GM12801 (cell line): ENCODE results near the gene LSM14B.

ENCODE experiments used
- CTCF ChIP-seq: IDR thresholded peaks from one replicate; pipeline ENCODE4 v1.5.1; 2011; ENCODE audit warnings: control low read depth; ENCODE audit not compliant: insufficient read length; ENCODE audit errors: extremely low read depth

LSM14B gene

GRCh38 chr20:62129731-62130531 lies 7.7 kb downstream of the LSM14B start:
- TF ChIP-seq CTCF: no peak

DNA sequence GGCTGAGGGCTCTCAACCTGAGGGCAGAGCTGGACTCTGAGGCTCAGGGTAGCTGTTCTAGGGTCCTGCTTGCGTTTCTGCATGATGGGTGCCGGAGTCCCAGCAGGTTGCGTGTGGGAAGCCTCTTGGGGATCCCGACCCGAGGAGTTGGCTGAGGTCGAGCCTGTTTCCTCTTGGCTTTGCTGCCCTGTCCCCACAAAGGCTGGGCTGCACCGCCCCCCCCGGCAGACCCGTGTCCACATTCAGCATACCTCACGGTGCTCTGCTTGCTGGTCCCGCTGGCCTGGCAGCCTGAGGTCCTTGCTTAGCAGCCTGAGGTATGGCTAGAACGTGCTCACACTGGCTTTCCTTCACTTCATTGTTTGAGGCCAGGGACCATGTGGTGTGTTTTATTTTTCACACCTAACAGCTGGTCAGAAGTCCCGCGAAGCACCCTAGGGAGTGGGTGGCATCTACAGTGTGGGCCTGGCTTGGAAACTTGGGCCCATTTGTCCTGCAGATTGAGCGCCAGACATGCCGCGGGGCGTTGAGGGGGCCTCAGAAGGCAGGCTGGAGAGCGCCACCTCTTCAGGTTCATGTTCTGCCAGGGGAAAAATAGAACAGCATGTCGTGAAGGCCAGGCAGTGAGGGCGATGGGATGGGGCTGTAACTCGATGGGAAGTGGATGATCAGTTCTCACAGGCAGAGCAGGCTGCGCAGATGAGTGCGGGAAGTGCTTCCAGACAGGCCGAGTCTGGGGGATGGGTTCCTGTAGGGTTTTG lies 9.5 kb downstream of the LSM14B start:
- TF ChIP-seq CTCF: no peak

DNA sequence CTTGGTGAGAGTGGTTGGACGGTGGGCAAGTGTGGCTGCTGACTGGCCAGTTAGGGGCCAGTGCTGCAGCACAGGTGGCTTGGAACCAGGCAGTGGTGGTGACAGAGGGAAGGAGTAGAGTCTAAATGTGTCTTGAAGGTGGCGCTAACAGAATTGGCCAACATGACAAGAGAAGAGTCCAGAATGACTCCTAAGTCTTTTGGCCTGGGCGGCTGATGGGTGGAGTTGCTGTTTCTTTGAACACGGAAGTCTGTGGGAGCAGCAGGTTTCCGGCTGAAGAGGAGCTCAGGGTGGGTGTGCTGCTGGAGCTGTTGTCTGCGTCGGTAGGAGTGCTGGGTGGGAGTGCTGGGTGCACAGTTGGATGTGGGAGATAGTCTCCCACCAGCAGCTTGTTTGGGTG lies 10.1 kb downstream of the LSM14B start:
- no peak for TF ChIP-seq CTCF

DNA sequence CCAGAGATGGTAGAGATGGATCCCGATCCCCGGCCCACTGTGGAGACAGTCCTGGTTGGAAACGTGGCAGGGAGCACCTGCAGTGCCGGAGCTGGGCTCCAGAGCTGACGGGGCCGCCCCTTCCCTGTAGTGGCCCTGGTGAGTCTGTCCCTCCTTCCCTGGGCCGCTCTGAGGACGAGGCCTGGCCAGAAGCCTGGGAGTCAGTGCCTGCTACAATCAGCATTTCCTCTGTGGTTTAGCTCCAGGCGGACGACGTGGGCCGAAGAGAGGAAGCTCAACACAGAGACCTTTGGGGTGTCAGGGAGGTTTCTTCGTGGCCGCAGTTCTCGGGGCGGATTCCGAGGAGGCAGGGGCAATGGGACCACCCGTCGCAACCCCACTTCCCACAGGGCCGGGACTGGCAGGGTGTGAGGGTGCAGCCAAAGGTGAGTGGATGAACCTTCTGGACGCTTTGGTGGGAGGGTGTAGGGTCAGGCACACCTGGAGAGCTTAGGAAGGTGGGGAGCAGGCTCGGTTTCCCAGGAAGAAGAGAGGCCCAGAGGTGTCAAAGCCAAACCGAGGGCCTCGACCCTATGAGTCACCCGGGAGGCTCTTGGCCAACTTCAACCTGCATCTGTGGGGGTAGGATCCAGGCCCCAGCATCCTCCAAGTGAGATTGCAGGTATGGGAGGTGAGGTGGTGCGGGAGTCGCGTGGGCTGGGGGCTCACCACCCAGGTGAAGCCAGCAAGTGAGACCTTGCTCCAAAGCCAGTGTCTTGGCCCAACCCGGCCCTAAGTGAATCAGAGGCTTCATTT lies 11.0 kb downstream of the LSM14B start:
- no peak for TF ChIP-seq CTCF

- no peak for TF ChIP-seq CTCF
Observed at GRCh38 chr20:62133864-62134263, 11.6 kb downstream of the LSM14B start.

DNA sequence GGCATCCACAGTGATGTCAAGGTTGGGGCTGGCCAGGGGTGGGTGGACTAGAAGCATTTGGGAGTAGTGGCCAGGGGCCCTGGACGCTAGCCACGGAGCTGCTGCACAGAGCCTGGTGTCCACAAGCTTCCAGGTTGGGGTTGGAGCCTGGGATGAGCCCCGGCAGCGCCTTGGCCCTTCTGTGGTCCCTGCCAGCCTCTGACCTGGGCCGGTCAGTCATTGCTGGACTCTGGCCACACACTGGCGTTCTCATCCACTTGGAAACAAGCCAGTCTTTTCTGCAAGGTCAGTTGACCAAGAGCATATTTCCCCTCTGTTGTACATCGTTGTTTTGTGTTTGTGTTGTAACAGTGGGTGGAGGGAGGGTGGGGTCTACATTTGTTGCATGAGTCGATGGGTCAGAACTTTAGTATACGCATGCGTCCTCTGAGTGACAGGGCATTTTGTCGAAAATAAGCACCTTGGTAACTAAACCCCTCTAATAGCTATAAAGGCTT lies 12.5 kb downstream of the LSM14B start:
- TF ChIP-seq CTCF: no peak

DNA sequence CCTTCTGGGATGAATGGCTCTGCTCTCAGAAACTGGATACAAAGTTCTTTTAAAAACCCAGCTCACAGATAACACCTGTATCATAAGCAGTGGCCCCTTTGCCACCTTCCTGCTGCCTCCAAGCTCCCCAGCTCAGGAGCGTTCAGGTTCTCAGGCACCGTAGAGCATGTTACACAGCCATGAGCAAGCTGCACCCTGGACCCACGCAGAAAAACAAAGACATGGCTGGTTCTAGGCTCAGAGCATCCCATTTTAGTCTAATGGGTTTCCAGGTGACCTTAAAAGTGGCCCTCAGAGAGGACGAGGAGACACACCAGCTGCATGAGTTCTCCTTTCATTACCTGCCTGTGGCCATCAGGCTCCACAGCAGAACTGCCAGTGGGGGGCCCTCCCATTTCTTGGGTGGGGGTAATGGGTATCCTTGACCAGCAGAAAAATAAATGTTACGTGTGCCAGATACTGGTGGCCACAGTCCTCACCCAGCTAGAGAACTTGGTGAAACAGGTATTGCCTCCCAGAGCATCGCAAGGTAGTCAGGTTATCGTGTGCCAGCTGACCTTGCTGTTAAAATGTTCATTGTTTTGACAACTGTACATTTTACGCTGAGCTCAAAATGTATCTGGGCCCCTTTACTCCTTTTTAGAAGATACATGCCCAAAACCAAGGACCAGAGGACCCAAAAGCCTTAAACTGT lies 13.4 kb downstream of the LSM14B start:
- TF ChIP-seq CTCF: no peak
